ENCODE results near the gene CNNM2.

- TF ChIP-seq POLR2AphosphoS5 (IDR thresholded peaks at IDR 0.05; ENCODE audit: low read depth, low read length) (no peak), POLR2A (IDR thresholded peaks at IDR 0.05; ENCODE audit: low read depth, low read length) (no peak)
Measured at GRCh38 chr10:102970562-102971340, 52.7 kb downstream of the CNNM2 start.
